CD4-positive, alpha-beta T cell treated with Interleukin-15 for 4 hours (primary cell): ENCODE results near the gene VAMP5.
"Not testable (repeated sequence)": the region's sequence is repeated elsewhere in the genome, so short reads cannot be mapped to it uniquely, and the experiment has no call there.

Experiments used
- DNase-seq: peaks from one replicate; pipeline ENCODE4 v3.0.0-alpha.2; 2020; ENCODE audit warnings: low spot score

The VAMP5 gene

GRCh38 chr2:85550486-85550885 is 33.7 kb upstream of the VAMP5 start:
- no peak for DNase-seq

DNA sequence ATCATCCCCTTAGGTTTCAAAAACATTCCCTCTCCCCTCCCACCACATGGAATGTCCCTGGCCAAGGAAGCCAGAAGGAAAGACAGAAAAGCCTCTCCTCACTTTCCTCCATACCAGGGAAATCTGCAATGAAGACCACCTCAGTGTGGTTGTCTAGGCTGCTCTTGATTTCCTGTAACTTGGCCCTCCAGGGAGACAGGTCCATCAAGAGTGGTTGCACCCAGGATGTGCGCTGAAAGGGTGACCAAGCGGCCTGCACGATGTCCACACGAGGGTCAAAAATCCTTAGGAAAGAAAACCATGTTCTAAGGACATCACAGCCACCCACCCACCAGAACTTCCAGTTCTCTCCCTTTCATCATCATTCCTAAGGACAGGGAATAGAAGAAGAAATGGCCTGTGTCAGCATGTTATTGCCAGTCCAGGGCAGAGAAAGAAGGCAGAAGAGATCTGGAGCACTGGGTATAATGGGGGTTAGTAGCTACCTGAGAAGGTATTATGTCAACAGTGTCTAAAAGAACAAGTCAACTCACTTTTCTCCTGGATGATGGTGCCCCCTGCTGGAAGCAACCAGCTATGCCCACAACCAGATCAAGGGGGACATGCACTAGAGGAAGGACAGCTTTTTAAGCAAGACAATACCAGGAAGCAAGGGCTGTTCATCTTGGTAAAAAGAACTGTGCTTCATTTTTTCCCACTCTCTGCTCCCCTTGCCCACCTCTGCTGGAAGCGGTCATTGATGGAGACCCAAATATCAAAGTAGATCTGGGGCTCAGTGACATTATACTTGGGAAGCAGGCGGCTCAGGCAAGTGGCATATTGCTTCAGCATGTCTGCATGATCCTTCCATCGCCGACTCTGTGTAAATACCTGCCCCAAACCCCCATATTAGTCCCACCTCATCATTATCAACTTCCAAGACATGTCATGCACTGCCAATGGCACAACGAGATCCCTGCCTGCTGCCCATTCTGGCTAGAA is 32.2 kb upstream of the VAMP5 start:
- DNase-seq = peak; percentile 92

GRCh38 chr2:85553184-85553583 is 31.0 kb upstream of the VAMP5 start:
- no peak for DNase-seq

GRCh38 chr2:85554980-85555612 is 29.1 kb upstream of the VAMP5 start:
- no peak for DNase-seq

DNA sequence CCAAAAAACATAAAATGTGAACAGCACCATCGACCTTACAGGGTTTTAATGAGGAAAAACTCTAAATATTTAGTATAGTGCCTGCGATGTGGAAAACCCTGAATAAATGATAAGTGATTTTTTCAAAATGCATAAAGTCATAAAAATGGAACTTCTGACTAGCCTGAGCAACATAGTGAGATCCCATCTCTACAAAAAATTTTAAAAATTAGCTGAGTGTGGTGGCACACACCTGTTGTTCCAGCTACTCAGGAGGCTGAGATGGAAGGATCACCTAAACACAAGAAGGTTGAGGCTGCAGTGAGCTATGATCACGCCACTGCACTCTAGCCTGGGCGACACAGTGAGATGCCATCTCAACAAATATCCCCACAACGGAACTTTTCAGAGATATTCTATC is 27.1 kb upstream of the VAMP5 start:
- DNase-seq = no peak

- DNase-seq = no peak
Observed at GRCh38 chr2:85558160-85558559, 26.1 kb upstream of the VAMP5 start.

GRCh38 chr2:85560403-85560726 is 23.9 kb upstream of the VAMP5 start:
- not testable (repeated sequence) for DNase-seq

GRCh38 chr2:85560812-85561279 is 23.4 kb upstream of the VAMP5 start:
- DNase-seq = no peak

GRCh38 chr2:85561280-85562212 is 22.7 kb upstream of the VAMP5 start, which contains the start of gene GGCX:
TSS of gene GGCX (minus strand) at chr2:85561493. CDS start at chr2:85561428, 65 bp downstream.
- peak; percentile 95 for DNase-seq

- DNase-seq = no peak
Observed at GRCh38 chr2:85564144-85564563, 20.1 kb upstream of the VAMP5 start.

GRCh38 chr2:85566265-85566664 is 18.0 kb upstream of the VAMP5 start:
- DNase-seq = no peak

GRCh38 chr2:85575739-85576138 is 8.5 kb upstream of the VAMP5 start:
- no peak for DNase-seq

- no peak for DNase-seq
Observed at GRCh38 chr2:85577063-85577385, 7.2 kb upstream of the VAMP5 start.

DNA sequence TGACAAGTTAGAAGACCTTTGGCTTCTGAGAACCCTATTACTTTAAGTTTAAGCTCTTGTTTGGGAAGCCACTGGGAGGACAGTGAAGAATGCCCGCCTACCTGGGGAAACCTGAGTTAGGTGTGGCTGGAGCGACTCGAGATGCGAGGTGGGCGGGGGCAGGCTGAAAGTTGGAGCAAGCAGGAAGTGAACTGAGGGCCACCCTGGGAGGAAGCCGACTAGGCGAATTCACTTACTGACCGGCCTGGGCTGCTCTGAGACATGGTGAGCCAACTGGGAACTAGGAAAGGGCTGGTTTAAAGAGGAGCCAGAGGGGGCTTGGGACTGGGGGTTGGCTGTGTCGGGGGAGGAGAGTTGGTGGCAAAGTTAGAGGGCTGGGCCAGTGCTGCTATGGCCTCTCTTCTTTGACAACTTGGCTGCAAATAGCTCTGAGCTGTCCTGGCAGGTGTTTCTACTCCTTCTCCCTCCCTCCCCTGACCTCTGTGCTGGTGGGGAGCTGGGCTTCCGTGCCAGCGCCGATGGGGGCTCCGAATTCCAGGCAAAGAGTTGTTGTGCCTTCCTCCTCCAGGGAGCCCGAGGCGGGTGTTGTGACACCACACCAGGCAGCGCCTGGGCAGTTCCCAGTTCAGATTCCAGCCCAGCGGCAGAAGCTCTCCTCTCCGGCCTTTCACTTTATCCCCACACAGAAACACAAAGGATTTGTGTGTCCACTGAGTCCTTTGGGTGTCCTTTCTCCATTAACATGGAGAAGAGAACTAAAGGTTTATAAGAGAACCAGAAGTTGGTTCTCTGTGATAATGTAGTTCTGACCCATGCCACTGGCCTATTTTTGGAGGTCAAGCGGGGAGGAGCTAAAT is 6.6 kb upstream of the VAMP5 start, which contains the start of gene VAMP8:
TSS of gene VAMP8 (plus strand) at position 201 of the 857 bp plus-strand sequence. CDS start at position 262, 61 bp downstream.
- peak; percentile 59 for DNase-seq

- no peak for DNase-seq
Observed at GRCh38 chr2:85578243-85579180, 5.7 kb upstream of the VAMP5 start.

DNA sequence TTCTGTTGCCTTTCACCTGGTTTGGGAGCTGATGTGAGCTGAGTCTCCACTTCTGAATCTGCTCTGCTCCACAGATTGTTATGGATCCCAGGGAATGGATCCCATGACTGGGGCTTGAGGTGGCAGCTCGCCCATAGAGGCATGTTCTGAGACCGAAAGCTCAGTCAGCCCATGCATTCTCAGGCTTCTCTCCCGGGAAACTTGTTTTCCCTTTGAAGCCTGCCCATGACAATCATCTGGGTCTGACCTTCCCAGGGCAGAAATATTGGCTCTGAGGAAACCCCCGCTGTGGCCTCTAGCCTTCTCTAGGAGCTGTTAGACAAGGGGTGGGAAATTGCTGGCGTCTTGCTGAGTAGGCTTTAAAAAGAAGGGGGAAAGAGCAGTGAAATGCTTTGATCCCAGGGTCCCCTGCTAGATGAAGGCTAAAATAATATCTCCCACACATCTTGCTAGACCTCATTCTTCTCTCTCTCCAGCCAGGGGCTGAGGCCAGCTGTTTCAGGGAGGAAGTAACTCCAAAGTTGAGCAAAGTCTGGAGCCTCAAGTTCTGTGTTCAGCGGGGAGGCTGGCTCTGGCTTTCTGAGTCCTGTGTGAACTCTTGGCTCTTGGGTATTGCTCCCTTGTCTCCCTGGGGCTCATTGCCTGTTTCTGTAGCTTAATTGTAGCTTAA is 4.8 kb upstream of the VAMP5 start:
- no peak for DNase-seq

DNA sequence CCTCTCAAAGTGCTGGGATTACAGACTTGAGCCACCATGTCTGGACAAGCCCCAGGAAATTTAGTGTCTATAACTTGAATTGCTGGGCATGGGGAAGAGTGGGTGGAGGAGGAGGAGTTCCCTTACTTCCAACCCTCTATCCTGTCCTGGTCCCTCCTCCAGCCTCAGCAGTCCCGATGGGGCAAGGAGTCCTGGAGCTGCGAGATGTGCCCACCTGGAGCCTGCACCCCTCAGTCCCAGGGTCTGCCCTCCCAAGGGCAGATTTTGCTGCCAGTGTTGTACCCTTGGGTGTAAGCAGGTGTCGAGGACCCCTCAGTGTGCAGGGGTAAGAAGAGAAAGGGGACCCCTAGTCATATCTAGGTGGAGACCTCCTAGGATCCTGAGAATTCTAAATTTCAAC is 4.0 kb upstream of the VAMP5 start:
- no peak for DNase-seq

DNA sequence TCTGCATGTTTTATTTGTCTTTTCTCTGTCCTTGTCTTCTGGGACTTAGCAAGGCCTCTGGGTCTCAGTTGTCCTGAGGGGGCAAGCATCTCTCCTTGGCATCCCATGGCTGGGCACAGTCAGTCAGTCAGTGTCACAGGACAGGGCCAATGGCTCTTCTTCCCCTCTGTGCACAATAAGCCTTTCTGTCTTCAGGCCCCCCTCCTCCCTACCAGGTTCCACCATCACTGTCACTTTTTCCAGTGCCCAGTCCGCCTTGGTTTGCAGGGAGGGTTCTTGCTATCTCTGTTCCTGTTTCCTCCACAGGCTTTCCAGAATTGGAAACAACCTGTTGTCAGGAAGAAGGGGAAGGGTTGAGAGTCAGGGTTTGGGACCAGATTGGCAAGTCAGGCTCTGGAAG is 1.7 kb upstream of the VAMP5 start:
- DNase-seq = no peak

DNA sequence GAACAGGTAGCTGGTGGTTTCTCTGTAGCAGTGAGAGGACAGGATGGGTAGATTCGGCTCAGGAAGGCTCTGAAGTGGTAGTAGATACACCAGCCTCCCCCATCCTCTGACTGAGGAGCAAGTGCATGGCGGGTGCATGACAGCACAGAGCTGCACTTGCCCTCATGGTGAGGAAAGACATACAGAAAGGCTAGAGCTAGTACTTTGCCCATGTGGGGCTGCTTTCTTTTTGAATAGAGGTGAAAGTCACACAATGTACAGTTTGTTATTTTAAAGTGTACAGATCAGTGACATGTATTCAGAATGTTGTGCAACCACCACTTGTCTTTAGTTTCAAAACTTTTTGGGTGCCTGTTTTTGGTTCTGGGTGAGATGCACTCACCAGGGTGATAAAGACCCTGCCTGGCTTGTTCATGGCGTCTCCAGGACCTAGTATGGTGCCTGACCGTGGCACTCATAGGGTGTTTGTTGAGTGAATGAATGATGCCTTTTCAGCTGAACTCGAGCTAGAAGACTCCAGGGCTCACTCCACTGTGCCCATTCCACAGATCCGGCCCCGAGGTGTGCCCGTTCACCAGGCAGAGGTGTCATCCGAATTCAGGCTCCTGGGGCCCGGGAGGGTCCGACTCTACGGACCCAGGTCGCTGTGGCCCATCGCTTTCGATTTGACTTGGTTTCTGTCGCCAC is 421 bp upstream of the VAMP5 start:
- DNase-seq = no peak
